HAP-1 (cell line): ENCODE measurements around the gene AKAP8L.

ENCODE experiments used
- DNase-seq, 2 experiments: peaks; one replicate each; pipeline ENCODE4 v3.0.0-alpha.2; 2016 to 2020; ENCODE audit warnings: low spot score in 2 of 2
- H3K27me3 ChIP-seq: fragments of 250-450 bp; sonication (Bioruptor Pico); 2 replicates; pipeline ENCODE4 v1.5.1; 2020; ENCODE audit warnings: low read depth, mild to moderate bottlenecking, moderate library complexity
- H3K36me3 ChIP-seq: fragments of 250-450 bp; sonication (Bioruptor Pico); replicated peaks from 2 replicates; pipeline ENCODE4 v1.5.1; 2020; ENCODE audit warnings: mild to moderate bottlenecking
- H3K4me1 ChIP-seq: fragments of 250-450 bp; sonication (Bioruptor Pico); 2 replicates; pipeline ENCODE4 v1.5.1; 2020; ENCODE audit warnings: mild to moderate bottlenecking
- H3K4me3 ChIP-seq: fragments of 250-450 bp; sonication (Bioruptor Pico); 2 replicates; pipeline ENCODE4 v1.5.1; 2020; ENCODE audit warnings: mild to moderate bottlenecking, moderate library complexity
- H3K9me3 ChIP-seq: fragments of 250-450 bp; sonication (Bioruptor Pico); 2 replicates; pipeline ENCODE4 v1.5.1; 2020; ENCODE audit warnings: mild to moderate bottlenecking, moderate library complexity
- in situ Hi-C: fragments of 300-500 bp; cut with MboI; formaldehyde crosslinking; loops from 3 replicates; pipeline ENCODE4 v1.14.3; 2020; ENCODE audit warnings: low sequenced_read_pairs, inconsistent platforms, mixed read lengths

The AKAP8L gene, protein sequence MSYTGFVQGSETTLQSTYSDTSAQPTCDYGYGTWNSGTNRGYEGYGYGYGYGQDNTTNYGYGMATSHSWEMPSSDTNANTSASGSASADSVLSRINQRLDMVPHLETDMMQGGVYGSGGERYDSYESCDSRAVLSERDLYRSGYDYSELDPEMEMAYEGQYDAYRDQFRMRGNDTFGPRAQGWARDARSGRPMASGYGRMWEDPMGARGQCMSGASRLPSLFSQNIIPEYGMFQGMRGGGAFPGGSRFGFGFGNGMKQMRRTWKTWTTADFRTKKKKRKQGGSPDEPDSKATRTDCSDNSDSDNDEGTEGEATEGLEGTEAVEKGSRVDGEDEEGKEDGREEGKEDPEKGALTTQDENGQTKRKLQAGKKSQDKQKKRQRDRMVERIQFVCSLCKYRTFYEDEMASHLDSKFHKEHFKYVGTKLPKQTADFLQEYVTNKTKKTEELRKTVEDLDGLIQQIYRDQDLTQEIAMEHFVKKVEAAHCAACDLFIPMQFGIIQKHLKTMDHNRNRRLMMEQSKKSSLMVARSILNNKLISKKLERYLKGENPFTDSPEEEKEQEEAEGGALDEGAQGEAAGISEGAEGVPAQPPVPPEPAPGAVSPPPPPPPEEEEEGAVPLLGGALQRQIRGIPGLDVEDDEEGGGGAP

DNA sequence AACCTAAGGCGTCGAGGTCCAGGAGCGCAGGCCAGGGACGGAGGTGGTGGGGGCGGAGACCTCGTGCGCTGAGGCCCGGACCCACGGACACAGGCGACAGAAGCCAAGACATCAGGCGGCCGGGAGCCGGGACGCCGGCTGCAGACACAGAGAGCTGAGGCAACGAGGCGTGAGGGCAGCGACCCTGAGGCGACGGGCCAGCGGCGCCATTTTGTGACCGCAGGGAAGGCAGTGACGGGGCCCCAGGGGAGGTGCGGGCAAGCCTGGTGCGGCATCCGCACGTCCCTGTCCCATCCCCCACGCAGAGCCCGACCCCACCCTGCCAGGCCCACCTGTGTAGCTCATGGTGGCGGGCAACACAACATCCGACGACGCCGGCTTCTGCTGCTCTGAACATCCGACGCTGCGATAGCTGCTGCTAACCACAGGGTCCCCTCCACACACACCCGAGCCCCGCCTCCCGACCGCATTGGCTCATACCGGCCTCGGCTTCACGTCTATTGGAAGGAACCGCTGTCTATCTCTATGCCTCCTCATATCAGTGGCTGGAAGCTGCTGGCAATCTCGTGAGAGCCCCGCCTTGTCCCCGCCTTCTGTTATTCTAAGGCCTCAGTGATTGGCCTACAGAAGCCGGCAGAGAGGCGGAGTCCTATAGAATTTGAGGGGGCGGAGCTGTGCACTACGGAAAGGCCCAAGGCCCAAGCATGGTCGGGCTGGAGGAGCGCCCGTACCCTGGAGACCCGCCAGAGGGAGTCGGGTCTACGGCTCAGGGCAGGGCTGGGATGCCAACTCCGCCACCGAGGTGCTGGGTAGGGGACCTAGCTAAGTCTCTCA, at the start of gene AKAP8L:
TSS of gene AKAP8L (minus strand) at position 410 of the 834 bp plus-strand sequence. CDS start at position 345, 65 bp downstream.
- DNase-seq, result peak; percentile 98 to 99
- Histone ChIP-seq H3K27me3 (no peaks in the 10 kb centered on the region), H3K4me1 (peaks cover 12% of the 10 kb centered on the region), H3K9me3 (no peaks in the 10 kb centered on the region), H3K4me3 (peak within 1 kb of the TSS; percentile 94), H3K36me3 (peaks cover 23% of the 10 kb centered on the region)
- in situ Hi-C loops, result no loop called here

DNA sequence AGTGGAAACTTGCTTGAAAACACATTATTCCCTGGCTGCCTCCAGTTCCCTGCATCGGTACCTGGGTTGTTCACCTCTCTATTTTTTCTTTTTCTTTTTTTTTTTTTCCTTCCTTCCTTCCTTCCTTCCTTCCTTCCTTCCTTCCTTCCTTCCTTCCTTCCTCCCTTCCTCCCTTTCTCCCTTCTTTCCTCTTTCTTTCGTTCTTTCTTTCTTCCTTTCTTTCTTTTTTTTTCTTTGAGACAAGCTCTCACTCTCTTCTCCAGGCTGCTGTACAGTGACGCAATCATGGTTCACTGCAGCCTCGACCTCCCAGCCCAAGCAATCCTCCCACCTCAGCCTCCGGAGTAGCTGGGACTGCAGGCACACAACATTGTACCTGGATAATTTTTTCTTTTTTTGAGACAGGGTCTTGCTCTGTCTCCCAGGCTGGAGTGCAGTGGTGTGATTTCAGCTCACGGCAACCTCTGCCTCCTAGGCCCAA, 49.0 kb upstream of the AKAP8L start:
- in situ Hi-C loops, result no loop called here
- Histone ChIP-seq H3K36me3 (no peaks in the 10 kb centered on the region), H3K4me1 (no peaks in the 10 kb centered on the region), H3K27me3 (no peaks in the 10 kb centered on the region), H3K9me3 (no peaks in the 10 kb centered on the region; the same call in 1 of the 2 replicates), H3K4me3 (no peak overlapping the region)
- DNase-seq, result no peak

DNA sequence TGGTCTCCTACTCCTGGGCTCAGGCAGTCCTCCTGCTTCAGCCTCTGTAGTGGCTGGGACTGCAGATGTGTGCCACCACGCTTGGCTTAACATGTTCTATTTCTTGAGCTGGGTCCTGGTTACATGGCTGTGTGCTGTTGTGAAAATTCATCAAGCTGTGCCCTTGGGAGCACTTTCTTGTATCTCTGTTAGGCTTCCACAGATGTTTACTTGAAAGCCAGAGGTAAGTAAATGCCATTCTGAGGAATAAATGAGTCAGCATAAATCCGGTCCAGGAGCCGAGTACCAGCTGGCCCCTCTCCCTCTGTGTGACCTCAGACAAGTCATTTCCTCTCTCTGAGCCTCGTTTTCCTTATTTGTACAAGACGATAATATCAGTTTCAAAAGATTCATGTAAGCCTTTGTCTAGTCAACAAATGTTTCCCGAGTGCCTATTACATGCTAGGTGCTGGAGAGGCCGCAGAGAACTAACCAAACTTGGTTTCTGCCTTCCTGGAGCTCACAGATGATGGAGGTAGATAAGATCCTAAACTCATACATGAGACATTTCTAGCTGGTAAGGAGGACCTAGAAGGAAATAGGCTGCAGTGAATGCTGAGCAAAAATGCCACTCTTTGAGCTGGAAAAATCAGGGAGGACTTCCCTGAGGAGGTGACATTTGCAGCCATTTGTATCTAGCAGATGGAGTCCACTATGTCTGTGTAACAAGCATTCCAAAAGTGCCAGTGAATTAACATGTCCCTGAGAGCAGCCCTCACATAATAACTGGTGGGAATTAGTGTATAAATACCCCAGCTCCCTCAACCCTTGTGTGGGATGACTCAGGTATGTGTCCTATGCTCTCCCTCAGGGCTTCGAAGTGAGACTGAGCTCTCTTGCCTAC, 48.3 kb upstream of the AKAP8L start:
- H3K36me3 ChIP-seq, result no peaks in the 10 kb centered on the region
- in situ Hi-C loops, result no loop called here
- H3K4me1 ChIP-seq, result no peaks in the 10 kb centered on the region
- no peak overlapping the region for H3K4me3 ChIP-seq
- DNase-seq, result no peak
- no peaks in the 10 kb centered on the region for H3K9me3 ChIP-seq
- no peaks in the 10 kb centered on the region for H3K27me3 ChIP-seq

DNA sequence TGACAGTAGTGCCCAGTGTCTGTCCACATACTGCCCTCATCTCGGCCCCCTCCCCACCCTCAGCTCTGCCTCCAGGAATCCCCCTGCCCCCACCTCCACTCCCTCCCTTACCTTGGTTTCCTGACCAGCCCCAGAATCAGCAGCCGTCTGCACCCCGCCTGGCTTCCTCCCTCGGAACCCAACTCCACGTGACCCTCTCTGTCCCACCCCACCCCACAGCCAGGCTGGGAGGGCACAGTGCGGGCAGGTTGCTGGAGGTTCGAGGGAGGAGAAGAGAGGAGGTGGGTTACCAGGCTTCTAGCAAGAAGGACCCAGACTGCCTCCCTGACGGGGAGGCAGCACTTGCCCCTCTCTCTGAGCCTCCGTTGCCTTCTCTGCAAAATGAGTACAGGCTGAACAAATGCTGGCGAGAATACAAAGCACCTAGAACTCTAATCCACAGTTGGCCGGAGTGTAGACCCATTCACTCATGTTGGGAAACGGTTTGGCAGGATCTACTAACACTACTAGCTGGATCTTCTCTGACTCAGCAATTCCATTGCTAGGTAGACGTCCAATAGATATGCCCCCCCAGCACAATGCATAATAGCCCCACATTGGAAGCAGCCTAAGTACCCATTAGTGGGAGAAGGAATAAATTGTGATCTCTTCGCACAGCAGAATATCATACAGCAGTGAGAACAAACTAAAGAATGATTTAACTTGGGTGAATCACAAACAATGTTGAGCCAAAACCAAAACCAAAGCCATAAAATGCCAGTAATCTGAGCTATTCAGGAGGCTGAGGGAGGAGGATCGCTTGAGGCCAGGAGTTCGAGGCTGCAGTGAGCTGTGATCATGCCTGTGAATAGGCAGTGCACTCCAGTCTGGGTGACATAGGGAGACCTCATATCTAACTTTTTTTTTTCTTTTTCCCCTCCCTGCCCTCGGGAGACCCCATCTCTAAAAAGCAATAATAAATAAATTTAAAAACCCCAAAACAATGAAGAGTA, 45.9 kb upstream of the AKAP8L start, which contains the start of gene RASAL3:
TSS of gene RASAL3 (minus strand) at position 151 of the 992 bp plus-strand sequence. CDS start 186 bp downstream, outside the sequence.
- Histone ChIP-seq H3K36me3 (no peaks in the 10 kb centered on the region), H3K27me3 (no peaks in the 10 kb centered on the region), H3K4me3 (no peak within 1 kb of the TSS), H3K4me1 (no peaks in the 10 kb centered on the region), H3K9me3 (no peaks in the 10 kb centered on the region)
- in situ Hi-C loops, result no loop called here
- DNase-seq, result no peak

DNA sequence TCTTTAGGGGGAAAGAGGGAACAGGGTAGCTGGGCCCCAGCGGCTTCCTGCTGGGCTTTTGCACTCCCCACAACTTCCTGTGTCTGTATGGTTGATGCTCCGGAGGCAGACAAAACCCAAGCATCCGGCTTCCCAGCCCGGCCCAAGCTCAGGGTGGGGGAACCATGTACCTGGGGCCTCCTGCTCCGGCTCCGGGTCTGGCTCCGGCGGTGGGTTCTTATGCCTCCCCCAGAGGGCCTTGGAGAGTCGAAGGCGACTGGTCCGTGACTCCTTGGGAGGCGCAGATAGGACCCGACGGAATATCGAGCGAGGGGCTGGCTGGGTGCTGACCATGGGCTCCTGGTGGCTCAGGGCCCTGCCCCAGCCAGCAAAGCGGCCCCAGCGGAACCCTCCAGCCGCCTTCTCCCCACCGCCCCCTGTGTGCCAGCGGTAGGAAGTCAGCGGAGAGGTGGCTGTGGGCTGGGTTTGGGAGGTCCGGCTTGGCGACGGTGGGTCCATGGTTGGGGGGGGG, 45.1 kb upstream of the AKAP8L start:
- no peaks in the 10 kb centered on the region for H3K36me3 ChIP-seq
- no peaks in the 10 kb centered on the region for H3K27me3 ChIP-seq
- DNase-seq, result no peak
- no peak overlapping the region for H3K4me3 ChIP-seq
- in situ Hi-C loops, result no loop called here
- no peaks in the 10 kb centered on the region for H3K9me3 ChIP-seq
- no peaks in the 10 kb centered on the region for H3K4me1 ChIP-seq

DNA sequence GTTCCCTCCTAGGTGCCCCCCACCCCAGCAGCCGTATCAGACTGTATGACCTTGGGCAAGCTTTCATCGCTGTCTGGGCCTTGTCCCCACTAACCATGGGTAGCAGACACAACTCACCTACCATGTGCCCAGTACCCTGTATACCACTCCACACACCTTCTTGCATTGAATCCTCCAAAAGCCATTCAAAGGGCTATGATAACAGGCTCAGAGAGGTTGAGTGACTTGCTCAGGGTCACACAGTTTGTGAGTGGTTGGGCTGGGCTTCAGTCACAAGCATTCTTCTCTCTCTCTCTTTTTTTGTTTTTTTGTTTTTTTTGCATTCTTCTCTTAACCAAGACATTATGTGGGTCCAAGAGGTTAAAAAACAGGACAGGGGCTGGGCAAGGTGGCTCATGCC, 42.9 kb upstream of the AKAP8L start:
- no peaks in the 10 kb centered on the region for H3K27me3 ChIP-seq
- no peaks in the 10 kb centered on the region for H3K36me3 ChIP-seq
- no peak for DNase-seq
- in situ Hi-C loops, result no loop called here
- H3K4me1 ChIP-seq, result no peaks in the 10 kb centered on the region
- H3K4me3 ChIP-seq, result no peak overlapping the region
- H3K9me3 ChIP-seq, result no peaks in the 10 kb centered on the region

DNA sequence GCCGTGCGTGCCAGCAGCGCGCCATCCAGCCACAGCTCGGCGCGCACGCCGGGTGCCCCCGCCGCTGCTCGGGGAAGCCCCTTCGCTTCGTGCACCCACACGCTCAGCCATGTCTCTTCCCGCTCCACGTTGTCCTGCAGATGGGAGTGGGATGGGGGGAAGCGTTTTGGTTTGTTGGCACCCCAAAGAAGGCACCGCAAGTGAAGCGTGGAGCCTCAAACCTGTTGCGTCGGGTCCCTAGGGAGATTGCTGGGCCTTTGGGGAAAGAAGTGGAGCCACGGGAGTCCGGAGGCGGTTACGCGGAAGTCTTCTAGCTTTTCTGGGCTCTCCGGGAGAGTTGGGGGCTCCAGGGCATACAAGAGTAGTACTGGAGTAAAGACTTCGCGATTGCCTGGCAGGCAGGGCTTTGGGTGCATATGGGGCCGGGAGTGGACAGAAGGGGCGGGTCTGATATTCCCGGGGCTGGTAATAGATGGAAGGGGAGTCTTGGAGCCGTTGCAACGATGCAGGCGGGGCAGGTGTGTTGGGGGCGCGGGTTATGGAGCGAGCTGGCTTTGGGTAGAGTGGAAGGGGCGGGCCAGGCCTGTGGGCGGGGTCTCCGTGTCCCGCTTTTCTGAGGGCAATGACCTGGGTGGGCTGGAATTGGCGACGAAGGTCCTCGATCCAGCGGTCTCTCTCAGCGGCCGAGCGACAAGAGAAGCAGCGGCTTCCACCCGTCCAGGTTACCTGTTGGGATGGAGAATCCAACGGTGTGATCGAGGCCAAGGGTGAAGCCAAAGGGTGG, 39.1 kb upstream of the AKAP8L start:
- Histone ChIP-seq H3K4me1 (no peaks in the 10 kb centered on the region), H3K4me3 (no peak overlapping the region), H3K9me3 (no peaks in the 10 kb centered on the region), H3K36me3 (no peaks in the 10 kb centered on the region), H3K27me3 (no peaks in the 10 kb centered on the region)
- in situ Hi-C loops, result no loop called here
- DNase-seq, result no peak

DNA sequence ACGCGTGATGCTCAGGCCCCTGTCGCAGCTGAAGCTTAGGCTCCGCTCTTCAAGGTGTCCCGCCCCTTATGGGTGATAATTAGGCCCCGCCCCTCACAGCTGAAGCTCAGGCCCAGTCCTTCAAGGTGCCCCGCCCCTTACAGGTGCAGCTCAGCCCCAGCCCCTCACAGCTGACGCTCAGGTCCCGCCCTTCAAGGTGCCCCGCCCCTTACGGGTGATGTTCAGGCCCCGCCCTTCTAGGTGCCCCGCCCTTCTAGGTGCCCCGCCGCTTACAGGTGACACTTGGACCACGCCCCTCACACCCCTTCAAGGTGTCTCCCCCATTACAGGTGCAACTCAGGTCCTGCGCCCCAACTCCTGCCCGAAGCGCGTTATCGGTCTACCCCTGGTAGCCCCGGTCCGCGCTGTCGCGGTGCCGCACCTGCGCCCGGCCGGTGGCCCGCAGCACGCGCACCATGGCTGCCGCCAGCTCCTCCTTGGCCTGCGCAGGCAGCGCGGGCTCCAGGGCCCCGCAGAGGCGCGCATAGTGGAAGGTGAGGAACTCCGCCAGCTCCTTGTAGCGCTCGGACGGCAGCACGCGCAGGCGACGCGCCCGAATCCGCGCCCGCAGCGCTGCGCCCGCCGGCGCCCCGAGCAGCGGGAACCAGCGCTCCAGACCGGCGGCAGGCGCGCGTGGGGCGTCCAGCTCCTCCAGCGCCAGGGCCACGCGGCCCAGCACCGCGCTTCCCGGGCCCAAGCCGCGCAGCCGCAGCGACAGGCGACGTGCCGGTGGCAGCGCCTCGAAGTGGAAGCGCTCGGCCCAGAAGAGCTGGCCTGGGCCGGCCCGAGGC, 38.3 kb upstream of the AKAP8L start:
- no peaks in the 10 kb centered on the region for H3K36me3 ChIP-seq
- no peak overlapping the region for H3K4me3 ChIP-seq
- no peaks in the 10 kb centered on the region for H3K27me3 ChIP-seq
- in situ Hi-C loops, result no loop called here
- H3K9me3 ChIP-seq, result no peaks in the 10 kb centered on the region
- no peaks in the 10 kb centered on the region for H3K4me1 ChIP-seq
- DNase-seq, result no peak

DNA sequence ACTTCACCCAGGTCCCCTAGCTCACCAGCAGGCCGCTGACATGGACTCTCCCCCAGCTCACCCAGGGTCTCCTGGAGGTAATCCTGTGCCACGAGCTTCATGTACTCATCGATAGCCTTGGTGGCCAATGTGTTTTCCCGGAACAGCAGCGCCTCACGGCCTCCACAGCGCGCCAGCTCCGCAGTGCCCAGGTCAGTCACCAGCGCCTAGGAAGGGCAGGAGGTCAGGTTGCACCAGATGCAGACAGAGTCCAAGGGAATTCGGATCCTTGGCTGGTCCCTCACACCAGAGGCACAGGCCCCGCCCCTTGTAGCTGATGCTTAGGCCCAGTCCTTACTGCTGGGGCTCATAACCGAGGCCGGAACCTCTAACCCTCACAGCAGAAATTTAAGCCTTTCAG, 37.7 kb upstream of the AKAP8L start:
- Histone ChIP-seq H3K9me3 (no peaks in the 10 kb centered on the region), H3K4me3 (no peak overlapping the region), H3K27me3 (no peaks in the 10 kb centered on the region), H3K36me3 (no peaks in the 10 kb centered on the region), H3K4me1 (no peaks in the 10 kb centered on the region)
- in situ Hi-C loops, result no loop called here
- DNase-seq, result no peak

DNA sequence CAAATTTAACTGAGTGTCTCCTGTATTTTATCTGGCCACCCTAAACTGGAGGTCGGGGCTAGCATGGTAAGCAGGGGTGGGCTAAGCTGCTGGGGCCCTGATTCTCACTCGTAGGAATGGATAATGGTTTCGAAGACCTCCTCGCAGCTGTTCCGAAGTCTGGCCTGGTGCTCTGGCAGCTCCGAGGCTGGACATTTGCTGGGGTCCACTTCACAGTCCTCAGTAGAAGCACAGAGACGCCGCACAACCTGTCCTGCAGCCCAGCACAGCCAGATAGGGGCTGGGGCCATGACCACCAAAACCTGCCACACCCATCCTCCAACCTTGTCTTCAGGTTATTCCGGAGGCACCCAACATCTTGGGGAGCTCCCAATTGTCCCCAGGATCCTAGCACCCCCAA, 37.2 kb upstream of the AKAP8L start:
- H3K27me3 ChIP-seq, result no peaks in the 10 kb centered on the region
- no peaks in the 10 kb centered on the region for H3K4me1 ChIP-seq
- no peak overlapping the region for H3K4me3 ChIP-seq
- no peaks in the 10 kb centered on the region for H3K36me3 ChIP-seq
- in situ Hi-C loops, result no loop called here
- no peak for DNase-seq
- H3K9me3 ChIP-seq, result no peaks in the 10 kb centered on the region
